HL-60 (cell line): Measurements from ENCODE around the gene WDR49.

Source experiments
- CTCF ChIP-seq: IDR thresholded peaks from one replicate; pipeline ENCODE4 v1.5.1; 2011; ENCODE audit warnings: low read length, control low read depth, inconsistent platforms; ENCODE audit not compliant: insufficient read depth
- POLR2AphosphoS5 ChIP-seq: IDR thresholded peaks from 2 replicates; pipeline ENCODE4 v1.6.1; 2012; ENCODE audit warnings: low read depth
- SPI1 ChIP-seq: IDR thresholded peaks from 2 replicates; pipeline ENCODE4 v1.6.1; 2012; ENCODE audit warnings: low read depth, mild to moderate bottlenecking, borderline replicate concordance

- TF ChIP-seq CTCF (no peak), SPI1 (no peak), POLR2AphosphoS5 (no peak)
Measured at GRCh38 chr3:167644611-167645010, 9.1 kb downstream of the WDR49 start.
